GM12892 (cell line): ENCODE data around the gene COLEC12.

Source experiments
- POLR2A ChIP-seq: IDR thresholded peaks from 2 replicates; pipeline ENCODE4 v1.6.1; 2011; ENCODE audit warnings: low read depth, low read length, control low read depth
- POLR2AphosphoS5 ChIP-seq: IDR thresholded peaks from 2 replicates; pipeline ENCODE4 v1.6.1; 2011; ENCODE audit warnings: low read depth, low read length, control low read depth
- TAF1 ChIP-seq: IDR thresholded peaks from 2 replicates; pipeline ENCODE4 v1.6.1; 2011; ENCODE audit warnings: low read depth, mild to moderate bottlenecking, control low read depth, low read length, borderline replicate concordance

DNA sequence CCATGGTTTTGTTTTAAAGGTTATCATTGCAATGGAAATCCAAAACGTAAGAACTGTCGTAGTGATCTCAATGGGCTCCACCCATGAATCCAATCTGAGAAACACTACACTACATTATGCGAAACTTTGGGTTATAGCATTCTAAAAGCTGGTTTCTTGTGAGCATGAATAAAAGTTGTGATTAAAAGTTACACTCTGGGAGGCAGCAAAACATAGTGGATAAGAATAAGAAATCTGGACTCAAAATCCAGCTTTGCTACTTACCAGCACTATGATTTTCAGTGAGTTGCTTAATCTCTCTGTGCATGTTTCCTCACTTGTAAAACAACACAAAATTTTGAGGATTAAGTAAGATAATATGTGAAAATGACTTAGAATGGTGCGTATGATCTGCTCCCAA, 207.0 kb downstream of the COLEC12 start:
- TF ChIP-seq POLR2A = no peak
- no peak for TF ChIP-seq TAF1
- no peak for TF ChIP-seq POLR2AphosphoS5
